Astrocyte (in vitro differentiated cells and primary cell): ENCODE data around the gene KATNA1. TPM values are rescaled to one million over a fixed set of nuclear protein-coding genes. Genes with fewer than 3 reads are reported as not detected.

Experiments used
- DNase-seq: peaks from one replicate; pipeline ENCODE4 v3.0.0-alpha.2; 2010; ENCODE audit warnings: low read depth
- FAIRE-seq: peaks from 2 replicates; lab custom pipeline; 2011; peaks lifted over from hg19 to GRCh38; lab: Jason Lieb, UNC
- H2AFZ ChIP-seq: 2 replicates; pipeline ENCODE4 v1.6.0; 2012; ENCODE audit warnings: low read depth, low read length, inconsistent platforms
- H3K27ac ChIP-seq: 2 replicates; pipeline ENCODE4 v1.5.1; 2011; ENCODE audit warnings: low read depth, low read length, inconsistent platforms
- H3K27me3 ChIP-seq: 2 replicates; pipeline ENCODE4 v1.6.0; 2011; ENCODE audit warnings: low read length, inconsistent platforms; ENCODE audit not compliant: insufficient read depth
- H3K36me3 ChIP-seq: 2 replicates; pipeline ENCODE4 v1.5.1; 2011; ENCODE audit warnings: low read length, inconsistent platforms; ENCODE audit not compliant: insufficient read depth
- H3K4me1 ChIP-seq: 2 replicates; pipeline ENCODE4 v1.5.1; 2011; ENCODE audit warnings: low read length, inconsistent platforms; ENCODE audit not compliant: insufficient read depth
- H3K4me2 ChIP-seq: 2 replicates; pipeline ENCODE4 v1.6.0; 2012; ENCODE audit warnings: low read length, inconsistent platforms
- H3K4me3 ChIP-seq: 2 replicates; pipeline ENCODE4 v1.5.1; 2011; ENCODE audit warnings: low read depth, mild to moderate bottlenecking, low read length, inconsistent platforms; ENCODE audit not compliant: insufficient read depth
- H3K79me2 ChIP-seq: 2 replicates; pipeline ENCODE4 v1.6.0; 2012; ENCODE audit warnings: mild to moderate bottlenecking, low read length, inconsistent platforms; ENCODE audit not compliant: insufficient read depth
- H3K9ac ChIP-seq: 2 replicates; pipeline ENCODE4 v1.6.0; 2012; ENCODE audit warnings: mild to moderate bottlenecking, low read length, inconsistent platforms
- H3K9me3 ChIP-seq: 2 replicates; pipeline ENCODE4 v1.5.1; 2012; ENCODE audit warnings: low read depth, mild to moderate bottlenecking, low read length, inconsistent platforms; ENCODE audit not compliant: insufficient read depth
- H4K20me1 ChIP-seq: 2 replicates; pipeline ENCODE4 v1.6.0; 2012; ENCODE audit warnings: low read length, inconsistent platforms; ENCODE audit not compliant: insufficient read depth
- H3K27ac Mint-ChIP-seq: one replicate; pipeline ENCODE4 v1.8.0; 2021; ENCODE audit warnings: mild to moderate bottlenecking, mixed read lengths; ENCODE audit not compliant: unreplicated experiment
- H3K27me3 Mint-ChIP-seq: one replicate; pipeline ENCODE4 v1.8.0; 2021; ENCODE audit warnings: low read depth, mixed read lengths; ENCODE audit not compliant: unreplicated experiment
- H3K36me3 Mint-ChIP-seq: one replicate; pipeline ENCODE4 v1.8.0; 2021; ENCODE audit warnings: low read depth, mixed read lengths; ENCODE audit not compliant: unreplicated experiment
- H3K4me1 Mint-ChIP-seq: one replicate; pipeline ENCODE4 v1.8.0; 2021; ENCODE audit warnings: low read depth, mixed read lengths; ENCODE audit not compliant: unreplicated experiment
- H3K4me3 Mint-ChIP-seq: one replicate; pipeline ENCODE4 v1.8.0; 2021; ENCODE audit warnings: mild to moderate bottlenecking, moderate library complexity, mixed read lengths; ENCODE audit not compliant: unreplicated experiment
- H3K9me3 Mint-ChIP-seq: one replicate; pipeline ENCODE4 v1.8.0; 2021; ENCODE audit warnings: mild to moderate bottlenecking, mixed read lengths; ENCODE audit not compliant: unreplicated experiment
- CTCF ChIP-seq: IDR thresholded peaks from 2 replicates; pipeline ENCODE4 v1.5.1; 2011; ENCODE audit warnings: low read depth, mild to moderate bottlenecking, inconsistent platforms, low read length, moderate library complexity; ENCODE audit not compliant: insufficient read depth
- EZH2 ChIP-seq: IDR thresholded peaks from 2 replicates; pipeline ENCODE4 v1.6.1; 2012; ENCODE audit warnings: mild to moderate bottlenecking, low read length, inconsistent platforms; ENCODE audit not compliant: insufficient read depth
- total RNA-seq: library from RNA; stranded (reverse); gene quantifications from 2 replicates; pipeline ENCODE4 v1.2.1, GENCODE V29; 2021

The KATNA1 gene
- total RNA-seq, 1 donor from 2014 or later, result 14.3 TPM

- Mint-ChIP-seq H3K27ac (no peak overlapping the region), H3K36me3 (peaks cover 5% of the 10 kb centered on the region), H3K27me3 (no peaks in the 10 kb centered on the region), H3K9me3 (no peaks in the 10 kb centered on the region), H3K4me1 (no peaks in the 10 kb centered on the region), H3K4me3 (no peak overlapping the region)
- FAIRE-seq (no peak), DNase-seq (no peak)
- Histone ChIP-seq H3K27ac (no peak overlapping the region), H3K36me3 (no peaks in the 10 kb centered on the region), H3K4me3 (no peak overlapping the region), H4K20me1 (peaks cover 4% of the 10 kb centered on the region), H3K27me3 (no peaks in the 10 kb centered on the region), H3K9ac (no peak overlapping the region), H3K4me2 (no peak overlapping the region), H3K9me3 (no peaks in the 10 kb centered on the region), H3K79me2 (no peaks in the 10 kb centered on the region), H2AFZ (no peak overlapping the region), H3K4me1 (no peaks in the 10 kb centered on the region)
- no peak for TF ChIP-seq CTCF
- TF ChIP-seq EZH2, result no peak
Measured at GRCh38 chr6:149628875-149629510, 19.5 kb downstream of the KATNA1 start.

GRCh38 chr6:149627672-149628071 lies 20.8 kb downstream of the KATNA1 start:
- no peaks in the 10 kb centered on the region for H3K27me3 Mint-ChIP-seq
- Histone ChIP-seq H3K4me3 (no peak overlapping the region), H3K79me2 (no peaks in the 10 kb centered on the region), H3K27me3 (no peaks in the 10 kb centered on the region), H3K9me3 (no peaks in the 10 kb centered on the region), H3K4me2 (no peak overlapping the region), H3K36me3 (no peaks in the 10 kb centered on the region), H3K27ac (no peak overlapping the region), H3K9ac (no peak overlapping the region), H3K4me1 (no peaks in the 10 kb centered on the region), H2AFZ (no peak overlapping the region), H4K20me1 (peaks cover 4% of the 10 kb centered on the region)
- no peak overlapping the region for H3K27ac Mint-ChIP-seq
- TF ChIP-seq CTCF (no peak), EZH2 (no peak)
- DNase-seq (no peak), FAIRE-seq (no peak)
- H3K4me3 Mint-ChIP-seq, result no peak overlapping the region
- no peaks in the 10 kb centered on the region for H3K4me1 Mint-ChIP-seq
- H3K36me3 Mint-ChIP-seq, result peaks cover 5% of the 10 kb centered on the region
- H3K9me3 Mint-ChIP-seq, result no peaks in the 10 kb centered on the region

- H3K27ac ChIP-seq, result no peak overlapping the region
- H3K9ac ChIP-seq, result no peak overlapping the region
- no peaks in the 10 kb centered on the region for H4K20me1 ChIP-seq
- no peak overlapping the region for H3K4me3 ChIP-seq
- peaks cover 2% of the 10 kb centered on the region for H3K36me3 ChIP-seq
- peaks cover 20% of the 10 kb centered on the region for H3K36me3 Mint-ChIP-seq
- no peaks in the 10 kb centered on the region for H3K9me3 Mint-ChIP-seq
- FAIRE-seq, result no peak
- H3K4me3 Mint-ChIP-seq, result no peak overlapping the region
- H3K4me1 ChIP-seq, result no peaks in the 10 kb centered on the region
- H3K27me3 ChIP-seq, result no peaks in the 10 kb centered on the region
- H2AFZ ChIP-seq, result no peak overlapping the region
- H3K27ac Mint-ChIP-seq, result no peak overlapping the region
- DNase-seq, result no peak
- no peak for TF ChIP-seq CTCF
- no peak for TF ChIP-seq EZH2
- H3K4me2 ChIP-seq, result no peak overlapping the region
- H3K9me3 ChIP-seq, result no peaks in the 10 kb centered on the region
- no peaks in the 10 kb centered on the region for H3K79me2 ChIP-seq
- peaks cover 6% of the 10 kb centered on the region for H3K4me1 Mint-ChIP-seq
- no peaks in the 10 kb centered on the region for H3K27me3 Mint-ChIP-seq
Measured at GRCh38 chr6:149615805-149616204, 32.7 kb downstream of the KATNA1 start.
